Epithelial cell of proximal tubule (primary cell): ENCODE data around the gene C1RL. TPM values are rescaled to one million over a fixed set of nuclear protein-coding genes. Genes with fewer than 3 reads are reported as not detected.

Experiments used
- DNase-seq: peaks from one replicate; pipeline ENCODE4 v3.0.0-alpha.2; 2011; ENCODE audit warnings: low read depth
- H3K4me3 ChIP-seq: 2 replicates; pipeline ENCODE4 v1.5.1; 2011; ENCODE audit warnings: low read depth, mild to moderate bottlenecking, low read length
- total RNA-seq: library from RNA; depleted of rRNA; stranded (reverse); fragments of >200 nt; gene quantifications from 2 replicates; pipeline ENCODE4 v1.2.3, GENCODE V29; 2015
- TF ChIP-seq, protein P1 (sequence below): conservative IDR thresholded peaks from 2 replicates; pipeline ENCODE4 v1.5.1; 2012; ENCODE audit warnings: low read depth, mild to moderate bottlenecking, low read length

C1RL gene
- total RNA-seq, 1 donor from 2014 or later = 11.2 TPM

DNA sequence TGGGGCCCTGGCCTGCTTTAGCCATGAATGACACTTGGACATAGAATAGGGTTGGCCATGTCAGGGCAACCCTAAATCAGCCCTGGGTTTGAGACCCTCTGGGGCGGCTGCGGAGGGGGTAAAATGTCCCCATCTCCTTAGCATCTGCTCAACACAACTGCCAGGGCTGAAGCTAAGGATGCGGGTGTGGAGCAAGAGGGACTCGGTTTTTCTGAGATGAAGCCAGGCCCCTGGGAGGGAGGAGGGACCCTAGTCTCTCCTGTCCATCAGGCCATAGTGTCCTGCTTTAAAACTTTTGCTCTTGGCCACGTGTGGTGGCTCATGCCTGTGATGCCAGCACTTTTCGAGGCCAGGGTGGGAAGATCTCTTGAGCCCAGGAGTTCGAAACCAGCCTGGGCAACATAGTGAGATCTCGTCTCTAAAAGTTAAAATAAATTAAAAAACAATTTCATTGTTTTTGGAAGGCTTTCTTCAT lies 16.0 kb downstream of the C1RL start:
- no peak for DNase-seq
- TF ChIP-seq, protein P1, sequence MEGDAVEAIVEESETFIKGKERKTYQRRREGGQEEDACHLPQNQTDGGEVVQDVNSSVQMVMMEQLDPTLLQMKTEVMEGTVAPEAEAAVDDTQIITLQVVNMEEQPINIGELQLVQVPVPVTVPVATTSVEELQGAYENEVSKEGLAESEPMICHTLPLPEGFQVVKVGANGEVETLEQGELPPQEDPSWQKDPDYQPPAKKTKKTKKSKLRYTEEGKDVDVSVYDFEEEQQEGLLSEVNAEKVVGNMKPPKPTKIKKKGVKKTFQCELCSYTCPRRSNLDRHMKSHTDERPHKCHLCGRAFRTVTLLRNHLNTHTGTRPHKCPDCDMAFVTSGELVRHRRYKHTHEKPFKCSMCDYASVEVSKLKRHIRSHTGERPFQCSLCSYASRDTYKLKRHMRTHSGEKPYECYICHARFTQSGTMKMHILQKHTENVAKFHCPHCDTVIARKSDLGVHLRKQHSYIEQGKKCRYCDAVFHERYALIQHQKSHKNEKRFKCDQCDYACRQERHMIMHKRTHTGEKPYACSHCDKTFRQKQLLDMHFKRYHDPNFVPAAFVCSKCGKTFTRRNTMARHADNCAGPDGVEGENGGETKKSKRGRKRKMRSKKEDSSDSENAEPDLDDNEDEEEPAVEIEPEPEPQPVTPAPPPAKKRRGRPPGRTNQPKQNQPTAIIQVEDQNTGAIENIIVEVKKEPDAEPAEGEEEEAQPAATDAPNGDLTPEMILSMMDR = no peak
- no peak overlapping the region for H3K4me3 ChIP-seq

DNA sequence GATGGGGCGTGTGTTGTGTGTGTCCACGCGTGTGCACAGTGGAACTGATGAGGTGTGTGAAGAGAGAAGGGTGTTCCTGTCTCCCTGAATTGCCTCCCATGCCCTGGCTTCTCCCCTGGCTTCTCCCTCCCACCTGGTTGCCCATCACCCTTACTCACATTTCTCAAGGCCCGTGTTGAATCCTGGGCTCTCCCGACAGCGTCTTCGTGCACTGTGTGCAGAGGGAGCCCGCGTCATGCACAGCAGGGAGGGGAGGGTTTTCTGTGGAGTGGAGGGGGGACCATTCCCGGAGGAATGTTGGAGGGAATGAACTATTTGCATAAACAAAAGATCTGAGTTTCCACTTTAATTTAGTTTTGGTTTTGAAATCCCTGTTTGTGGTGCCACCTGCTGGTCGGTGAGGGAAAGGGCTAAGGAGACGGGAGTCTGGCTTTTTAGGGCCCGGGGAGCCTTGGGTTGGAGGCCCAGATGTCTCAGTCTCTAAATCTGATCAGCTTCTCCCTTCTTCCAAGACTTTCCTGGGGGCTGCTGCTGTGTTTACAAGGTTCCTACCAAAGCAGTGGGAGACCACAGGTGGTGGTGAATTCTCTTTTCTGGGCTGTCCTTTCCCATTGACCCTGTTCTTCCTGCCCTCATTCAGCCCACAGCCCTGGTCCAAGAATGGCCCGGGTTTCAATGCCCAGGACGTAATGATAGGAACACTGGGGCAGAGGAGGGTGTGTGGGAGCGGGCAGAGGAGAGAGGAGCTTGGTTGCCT lies 16.6 kb downstream of the C1RL start, which contains the start of gene C1R:
Gene C1R (minus strand): TSS at position 217 of the 757 bp plus-strand sequence. CDS start 57 bp downstream, at position 160.
- TF ChIP-seq, protein P1 = peak; percentile 95
- DNase-seq = no peak
- peak within 1 kb of the TSS; percentile 64 for H3K4me3 ChIP-seq

DNA sequence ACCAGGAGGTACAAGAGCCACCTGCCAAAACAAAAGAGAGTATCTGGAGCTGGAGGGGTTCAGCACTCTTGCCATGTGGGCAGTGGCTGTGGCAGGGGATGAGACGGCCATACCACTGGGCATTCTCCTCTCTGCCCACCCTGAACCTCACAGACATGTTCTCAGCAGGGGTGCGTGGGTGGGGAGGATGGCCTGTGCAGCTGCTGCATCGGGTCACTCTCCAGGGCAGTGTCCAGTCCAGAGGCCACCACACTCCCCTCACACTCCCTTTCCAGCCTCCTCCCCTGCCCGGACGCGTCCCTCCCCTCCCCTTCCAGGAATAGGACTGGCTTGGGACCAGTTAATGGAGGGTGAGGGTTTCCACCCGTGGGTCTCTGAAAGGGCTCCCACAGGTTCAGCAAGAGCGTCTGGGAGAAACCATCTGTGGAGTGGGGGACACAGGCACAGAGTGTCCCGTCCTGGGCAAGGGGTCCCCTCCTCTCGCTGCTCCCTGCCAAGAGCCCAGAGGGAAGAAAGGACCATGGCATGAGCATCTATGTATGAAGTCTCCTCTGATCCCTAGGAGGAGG lies 17.3 kb downstream of the C1RL start:
- H3K4me3 ChIP-seq = peak overlapping the region; percentile 64
- no peak for DNase-seq
- TF ChIP-seq, protein P1 = no peak

DNA sequence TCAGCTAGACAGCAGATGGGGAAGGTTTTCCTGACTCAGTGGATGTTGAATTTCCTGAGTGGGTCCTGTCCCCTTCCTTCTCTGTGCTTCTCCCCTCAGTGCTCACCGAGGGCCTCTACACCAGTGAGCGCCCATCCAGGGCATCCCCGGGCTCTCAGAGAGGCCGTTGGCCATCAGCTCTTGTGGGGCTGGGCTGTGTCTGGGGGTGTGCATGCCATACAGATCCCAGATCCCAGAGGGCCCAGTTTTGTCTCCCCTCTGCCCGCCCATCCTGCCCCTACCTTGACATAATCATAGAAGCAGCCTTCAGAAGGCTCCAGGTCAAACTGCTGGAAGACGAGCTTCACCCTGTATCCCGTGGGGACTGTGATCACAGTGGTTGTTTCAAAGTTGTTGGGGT lies 17.8 kb downstream of the C1RL start:
- TF ChIP-seq, protein P1 = no peak
- no peak overlapping the region for H3K4me3 ChIP-seq
- DNase-seq = no peak

DNA sequence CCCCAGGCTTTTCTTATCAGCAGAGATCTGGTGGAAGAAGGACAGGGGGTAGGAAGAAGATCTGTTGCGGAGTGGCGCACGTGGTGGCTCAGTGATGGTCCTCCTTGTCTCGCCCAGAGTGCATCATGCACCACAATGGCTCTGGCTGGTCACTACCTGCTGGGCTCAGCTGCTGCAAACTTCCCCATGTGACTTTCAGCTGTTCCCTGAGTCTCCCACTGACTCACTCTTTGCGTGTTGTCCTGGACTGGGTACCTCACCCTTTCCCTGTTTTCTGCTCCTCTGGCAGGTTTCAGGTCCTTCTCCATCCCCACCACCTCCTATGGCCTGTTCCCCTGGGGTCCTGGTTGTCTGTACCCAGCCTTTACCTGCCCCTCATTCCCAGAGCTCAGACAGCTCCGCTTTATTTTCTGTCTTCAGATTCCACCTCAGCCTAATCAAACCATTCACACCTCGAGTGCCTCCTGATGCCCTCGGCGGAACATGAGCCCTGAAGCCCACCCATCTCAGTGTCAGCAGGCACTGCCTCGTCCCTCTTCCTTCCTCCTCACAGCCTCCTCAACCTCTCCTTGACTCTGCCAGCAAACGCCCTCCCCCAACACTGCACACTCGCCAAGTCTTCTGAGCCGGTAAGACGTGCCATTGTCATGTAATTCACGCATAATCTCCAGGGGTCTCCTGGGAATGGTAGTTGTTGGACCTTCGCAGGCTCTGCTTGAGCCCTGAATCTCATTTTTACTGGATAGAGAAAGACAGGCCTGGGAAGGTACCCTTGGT lies 18.6 kb downstream of the C1RL start:
- TF ChIP-seq, protein P1 = no peak
- no peak overlapping the region for H3K4me3 ChIP-seq
- DNase-seq = no peak

DNA sequence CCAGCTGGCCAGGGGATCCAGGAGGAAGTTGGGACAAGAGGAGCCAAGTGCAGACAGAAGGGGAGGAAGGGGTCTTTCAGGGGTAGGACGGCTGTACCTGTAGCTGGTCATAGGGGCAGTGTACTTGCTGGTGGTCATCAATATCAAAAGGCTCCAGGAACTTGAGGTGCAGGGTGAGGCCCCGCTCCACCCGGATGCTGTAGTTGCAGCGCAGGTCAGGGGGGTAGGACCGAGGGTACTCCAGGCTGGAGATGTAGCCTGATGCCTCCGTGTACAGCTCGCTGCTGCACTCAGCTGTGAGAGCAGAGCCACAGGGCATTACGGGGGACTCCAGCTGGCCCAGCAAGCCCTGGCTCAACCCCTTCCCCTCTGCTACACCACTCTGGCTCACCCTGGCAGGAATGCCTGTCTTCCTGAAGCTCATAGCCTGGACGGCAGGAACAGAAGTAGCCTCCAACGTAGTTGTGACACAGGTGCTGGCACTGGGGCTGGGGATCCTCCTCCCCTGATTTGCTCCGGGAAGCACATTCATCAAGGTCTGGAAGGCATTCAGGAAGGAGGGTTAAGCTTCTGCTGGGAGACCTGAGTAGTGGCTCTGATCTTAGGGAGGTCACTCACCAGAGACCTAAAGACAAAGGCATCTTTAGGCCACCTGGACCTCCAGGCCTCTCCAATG lies 19.7 kb downstream of the C1RL start:
- no peak overlapping the region for H3K4me3 ChIP-seq
- TF ChIP-seq, protein P1 = no peak
- DNase-seq = no peak
